VCaP (cell line): ENCODE measurements around the gene CTRB1.
"Not testable (repeated sequence)": the region's sequence is repeated elsewhere in the genome, so short reads cannot be mapped to it uniquely, and the experiment has no call there.

Source experiments
- H3K27ac ChIP-seq: fragments of 450-650 bp; 2 replicates; pipeline ENCODE4 v1.5.1; 2017
- CTCF ChIP-seq: fragments of 450-650 bp; conservative IDR thresholded peaks from 2 replicates; pipeline ENCODE4 v1.5.1; 2017; ENCODE audit warnings: mild to moderate bottlenecking, moderate library complexity

Gene CTRB1

GRCh38 chr16:75196836-75197235 is 22.0 kb upstream of the CTRB1 start:
- no peak for TF ChIP-seq CTCF
- no peak overlapping the region for H3K27ac ChIP-seq

- H3K27ac ChIP-seq, result no peak overlapping the region
- no peak for TF ChIP-seq CTCF
Observed at GRCh38 chr16:75197522-75198134, 21.2 kb upstream of the CTRB1 start.

- TF ChIP-seq CTCF, result no peak
- no peak overlapping the region for H3K27ac ChIP-seq
Observed at GRCh38 chr16:75198135-75198600, 20.6 kb upstream of the CTRB1 start.

GRCh38 chr16:75202069-75202590 is 16.7 kb upstream of the CTRB1 start:
- no peak overlapping the region for H3K27ac ChIP-seq
- TF ChIP-seq CTCF, result no peak

- TF ChIP-seq CTCF, result no peak
- no peak overlapping the region for H3K27ac ChIP-seq
Observed at GRCh38 chr16:75203096-75203495, 15.7 kb upstream of the CTRB1 start.

- no peak overlapping the region for H3K27ac ChIP-seq
- TF ChIP-seq CTCF, result no peak
Observed at GRCh38 chr16:75203667-75204409, 14.9 kb upstream of the CTRB1 start.

GRCh38 chr16:75204410-75204758 is 14.4 kb upstream of the CTRB1 start:
- TF ChIP-seq CTCF, result no peak
- H3K27ac ChIP-seq, result no peak overlapping the region

- H3K27ac ChIP-seq, result not testable (repeated sequence)
Observed at GRCh38 chr16:75204905-75205304, 13.9 kb upstream of the CTRB1 start.

GRCh38 chr16:75205438-75205837 is 13.3 kb upstream of the CTRB1 start:
- not testable (repeated sequence) for H3K27ac ChIP-seq

GRCh38 chr16:75205961-75206748 is 12.6 kb upstream of the CTRB1 start:
- H3K27ac ChIP-seq, result not testable (repeated sequence)
